Bronchial epithelial cell (primary cell): Measurements from ENCODE around the gene DCAF12. TPM values are rescaled to one million over a fixed set of nuclear protein-coding genes. Genes with fewer than 3 reads are reported as not detected.
"Not testable (repeated sequence)": the region's sequence is repeated elsewhere in the genome, so short reads cannot be mapped to it uniquely, and the experiment has no call there.

Source experiments
- DNase-seq: peaks from one replicate; pipeline ENCODE4 v3.0.0-alpha.2; 2010; ENCODE audit warnings: low read depth
- FAIRE-seq: peaks from 2 replicates; lab custom pipeline; 2011; peaks lifted over from hg19 to GRCh38; lab: Jason Lieb, UNC
- H3K27me3 ChIP-seq: 2 replicates; pipeline ENCODE4 v1.5.1; 2011; ENCODE audit warnings: low read length; ENCODE audit not compliant: control insufficient read depth, insufficient read depth
- H3K36me3 ChIP-seq: 2 replicates; pipeline ENCODE4 v1.5.1; 2011; ENCODE audit warnings: low read length; ENCODE audit not compliant: control insufficient read depth, insufficient read depth
- H3K4me3 ChIP-seq: 2 replicates; pipeline ENCODE4 v1.5.1; 2011; ENCODE audit warnings: mild to moderate bottlenecking, low read depth, low read length, control low read depth
- CTCF ChIP-seq: IDR thresholded peaks from 2 replicates; pipeline ENCODE4 v1.5.1; 2011; ENCODE audit warnings: mild to moderate bottlenecking, moderate library complexity, low read length, control low read depth, inconsistent platforms; ENCODE audit not compliant: insufficient read depth, severe bottlenecking
- total RNA-seq: library from RNA; depleted of rRNA; stranded (reverse); fragments of >200 nt; gene quantifications from 2 replicates; pipeline ENCODE4 v1.2.1, GENCODE V29; 2014

DCAF12 gene
- total RNA-seq, 1 donor from 2014 or later, result 15.3 TPM

- TF ChIP-seq CTCF, result no peak
- Histone ChIP-seq H3K27me3 (no peaks in the 10 kb centered on the region), H3K36me3 (no peaks in the 10 kb centered on the region), H3K4me3 (peak overlapping the region; percentile 99)
- DNase-seq, result peak; percentile 37
- FAIRE-seq, result no peak
These were observed 79.6 kb downstream of the DCAF12 start for GRCh38 chr9:34046784-34047379.

- H3K27me3 ChIP-seq, result no peaks in the 10 kb centered on the region
- FAIRE-seq (no peak), DNase-seq (no peak)
- no peaks in the 10 kb centered on the region for H3K36me3 ChIP-seq
- no peak for TF ChIP-seq CTCF
- no peak overlapping the region for H3K4me3 ChIP-seq
These were observed 80.6 kb downstream of the DCAF12 start for GRCh38 chr9:34045903-34046302.

GRCh38 chr9:34042074-34042473, 84.4 kb downstream of the DCAF12 start:
- H3K36me3 ChIP-seq, FAIRE-seq, H3K4me3 ChIP-seq, DNase-seq, H3K27me3 ChIP-seq: not testable (repeated sequence)

DNA sequence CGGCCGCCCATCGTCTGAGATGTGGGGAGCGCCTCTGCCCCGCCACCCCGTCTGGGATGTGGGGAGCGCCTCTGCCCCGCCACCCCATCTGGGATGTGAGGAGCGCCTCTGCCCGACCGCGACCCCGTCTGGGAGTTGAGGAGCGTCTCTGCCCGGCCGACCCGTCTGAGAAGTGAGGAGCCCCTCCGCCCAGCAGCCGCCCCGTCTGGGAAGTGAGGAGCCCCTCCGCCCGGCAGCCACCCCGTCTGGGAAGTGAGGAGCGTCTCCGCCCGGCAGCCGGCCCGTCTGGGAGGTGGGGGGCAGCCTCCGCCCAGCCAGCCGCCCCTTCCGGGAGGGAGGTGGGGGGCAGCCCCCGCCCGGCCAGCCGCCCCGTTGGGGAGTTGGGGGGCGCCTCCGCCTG, 87.6 kb downstream of the DCAF12 start:
- not testable (repeated sequence) for H3K27me3 ChIP-seq, FAIRE-seq, H3K36me3 ChIP-seq, DNase-seq, H3K4me3 ChIP-seq

DNA sequence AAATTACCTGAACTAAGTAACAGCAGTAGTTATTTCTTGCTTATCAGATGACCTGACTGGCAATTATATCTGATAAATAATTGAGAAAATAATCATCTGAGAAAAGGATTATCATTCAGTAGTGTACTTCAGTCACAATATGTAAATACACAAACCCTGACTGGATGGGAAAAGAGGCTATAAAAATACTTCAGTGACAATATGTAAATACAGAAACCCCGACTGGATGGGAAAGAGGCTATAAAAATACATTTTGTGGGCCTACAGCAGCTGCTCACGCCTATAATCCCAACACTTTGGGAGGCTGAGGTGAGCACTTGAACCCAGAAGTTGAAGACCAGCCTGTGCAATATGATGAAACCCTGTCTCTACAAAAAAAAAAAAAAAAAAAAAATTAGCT, 88.9 kb downstream of the DCAF12 start:
- no peak for TF ChIP-seq CTCF
- no peak overlapping the region for H3K4me3 ChIP-seq
- no peaks in the 10 kb centered on the region for H3K36me3 ChIP-seq
- FAIRE-seq, result no peak
- no peaks in the 10 kb centered on the region for H3K27me3 ChIP-seq
- no peak for DNase-seq

DNA sequence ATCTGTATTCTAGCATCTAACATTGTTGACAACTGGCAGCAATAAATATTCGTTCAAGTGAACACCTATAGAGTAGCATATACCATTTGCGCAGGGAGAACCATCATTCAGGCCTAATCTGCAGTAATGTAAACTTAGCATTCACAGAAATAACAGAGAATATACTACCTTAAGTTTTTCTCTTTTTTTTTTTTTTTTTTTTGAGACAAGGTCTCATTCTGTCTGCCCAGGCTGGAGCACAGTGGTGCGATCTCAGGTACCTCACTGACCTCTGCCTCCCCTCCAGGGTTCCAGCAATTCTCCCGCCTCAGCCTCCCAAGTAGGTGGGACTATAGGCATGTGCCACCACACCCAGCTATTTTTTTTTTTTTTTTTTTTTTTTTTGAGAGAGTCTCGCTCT, 89.9 kb downstream of the DCAF12 start:
- Histone ChIP-seq H3K36me3 (peaks cover 2% of the 10 kb centered on the region), H3K27me3 (no peaks in the 10 kb centered on the region), H3K4me3 (no peak overlapping the region)
- TF ChIP-seq CTCF, result no peak
- no peak for FAIRE-seq
- DNase-seq, result no peak

Other genes starting within 250 kb of the DCAF12 start
- 14.7 and 21.6 TPM in 2 replicates for gene UBAP2, start 77.8 kb downstream of the DCAF12 start, total RNA-seq
- gene UBAP1, start 52.3 kb upstream of the DCAF12 start, total RNA-seq, result 37.6 and 53.1 TPM in 2 replicates
- gene KIF24, start 202.6 kb upstream of the DCAF12 start, total RNA-seq, result 0.26 and 0.38 TPM in 2 replicates
- gene NUDT2, start 202.9 kb upstream of the DCAF12 start, total RNA-seq, result 50.3 and 56.2 TPM in 2 replicates